Measurements from ENCODE around the gene MTTP.

DNA sequence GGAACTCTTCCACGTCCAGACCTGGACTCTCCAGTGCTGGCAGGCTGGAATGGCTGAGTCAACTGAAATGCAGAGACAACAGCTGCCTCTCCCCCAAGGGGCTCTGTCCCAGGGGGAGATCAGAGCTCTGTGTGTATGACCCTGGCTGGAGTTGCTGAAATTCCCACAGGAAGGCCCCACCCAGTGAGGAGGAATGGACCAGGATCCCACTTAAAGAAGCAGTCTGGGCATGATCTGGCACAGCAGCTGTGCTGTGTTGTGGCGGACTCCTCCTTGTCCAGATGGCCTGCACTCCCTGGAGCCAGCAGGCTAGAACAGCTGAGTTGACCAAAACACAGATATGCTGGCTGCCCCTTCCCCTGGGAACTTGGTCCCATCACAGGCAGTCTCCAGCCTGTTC lies 38.4 kb upstream of the MTTP start:
- TF ChIP-seq, protein P1, sequence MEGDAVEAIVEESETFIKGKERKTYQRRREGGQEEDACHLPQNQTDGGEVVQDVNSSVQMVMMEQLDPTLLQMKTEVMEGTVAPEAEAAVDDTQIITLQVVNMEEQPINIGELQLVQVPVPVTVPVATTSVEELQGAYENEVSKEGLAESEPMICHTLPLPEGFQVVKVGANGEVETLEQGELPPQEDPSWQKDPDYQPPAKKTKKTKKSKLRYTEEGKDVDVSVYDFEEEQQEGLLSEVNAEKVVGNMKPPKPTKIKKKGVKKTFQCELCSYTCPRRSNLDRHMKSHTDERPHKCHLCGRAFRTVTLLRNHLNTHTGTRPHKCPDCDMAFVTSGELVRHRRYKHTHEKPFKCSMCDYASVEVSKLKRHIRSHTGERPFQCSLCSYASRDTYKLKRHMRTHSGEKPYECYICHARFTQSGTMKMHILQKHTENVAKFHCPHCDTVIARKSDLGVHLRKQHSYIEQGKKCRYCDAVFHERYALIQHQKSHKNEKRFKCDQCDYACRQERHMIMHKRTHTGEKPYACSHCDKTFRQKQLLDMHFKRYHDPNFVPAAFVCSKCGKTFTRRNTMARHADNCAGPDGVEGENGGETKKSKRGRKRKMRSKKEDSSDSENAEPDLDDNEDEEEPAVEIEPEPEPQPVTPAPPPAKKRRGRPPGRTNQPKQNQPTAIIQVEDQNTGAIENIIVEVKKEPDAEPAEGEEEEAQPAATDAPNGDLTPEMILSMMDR (IDR thresholded peaks at IDR 0.05) = no peak
- no peak for TF ChIP-seq EP300 (IDR thresholded peaks at IDR 0.05)

All from stomach (tissue), 4 donors.